Effector memory CD4-positive, alpha-beta T cell (primary cell): ENCODE measurements around the gene BNC2.

Source experiments
- DNase-seq, 3 donors: peaks; one replicate each; pipeline ENCODE4 v3.0.0-alpha.2; 2020
- H3K27ac ChIP-seq: 2 replicates; pipeline ENCODE4 v1.7.0; 2013; ENCODE audit warnings: mild to moderate bottlenecking, low read length, moderate library complexity; ENCODE audit not compliant: insufficient read depth, poor library complexity, severe bottlenecking
- H3K27me3 ChIP-seq: replicated peaks from 2 replicates; pipeline ENCODE4 v1.7.0; 2013; ENCODE audit warnings: mild to moderate bottlenecking, low read length; ENCODE audit not compliant: insufficient read depth, control insufficient read depth, poor library complexity, severe bottlenecking
- H3K36me3 ChIP-seq: 2 replicates; pipeline ENCODE4 v1.7.0; 2013; ENCODE audit warnings: mild to moderate bottlenecking, low read length, moderate library complexity; ENCODE audit not compliant: control insufficient read depth, insufficient read depth
- H3K4me1 ChIP-seq: 2 replicates; pipeline ENCODE4 v1.7.0; 2013; ENCODE audit warnings: low read length, mild to moderate bottlenecking; ENCODE audit not compliant: control insufficient read depth, insufficient read depth, poor library complexity, severe bottlenecking
- H3K4me3 ChIP-seq: 2 replicates; pipeline ENCODE4 v1.7.0; 2013; ENCODE audit warnings: low read length, low read depth, mild to moderate bottlenecking; ENCODE audit not compliant: insufficient read depth, poor library complexity, severe bottlenecking
- H3K9me3 ChIP-seq: 2 replicates; pipeline ENCODE4 v1.7.0; 2013; ENCODE audit warnings: mild to moderate bottlenecking, low read length, moderate library complexity; ENCODE audit not compliant: control insufficient read depth

The BNC2 gene

GRCh38 chr9:16532272-16532671, 338.2 kb downstream of the BNC2 start:
- no peak overlapping the region for H3K4me3 ChIP-seq
- no peak overlapping the region for H3K27ac ChIP-seq

GRCh38 chr9:16530669-16531642, 339.5 kb downstream of the BNC2 start:
- no peaks in the 10 kb centered on the region for H3K4me1 ChIP-seq
- DNase-seq, result no peak
- H3K27ac ChIP-seq, result no peak overlapping the region
- H3K4me3 ChIP-seq, result no peak overlapping the region
- H3K36me3 ChIP-seq, result no peaks in the 10 kb centered on the region
- no peaks in the 10 kb centered on the region for H3K27me3 ChIP-seq
- no peaks in the 10 kb centered on the region for H3K9me3 ChIP-seq

More at GRCh38 chr9:16532272-16532671, 338.2 kb downstream of the BNC2 start:
- H3K4me1 ChIP-seq, result no peaks in the 10 kb centered on the region
- DNase-seq, result no peak
- H3K9me3 ChIP-seq, result no peaks in the 10 kb centered on the region
- no peaks in the 10 kb centered on the region for H3K27me3 ChIP-seq
- no peaks in the 10 kb centered on the region for H3K36me3 ChIP-seq

- Histone ChIP-seq H3K27ac (no peak overlapping the region), H3K9me3 (no peaks in the 10 kb centered on the region), H3K4me1 (no peaks in the 10 kb centered on the region), H3K27me3 (no peaks in the 10 kb centered on the region), H3K4me3 (no peak overlapping the region), H3K36me3 (no peaks in the 10 kb centered on the region)
- DNase-seq, result no peak
These were observed 342.9 kb downstream of the BNC2 start for GRCh38 chr9:16527573-16527972.

DNA sequence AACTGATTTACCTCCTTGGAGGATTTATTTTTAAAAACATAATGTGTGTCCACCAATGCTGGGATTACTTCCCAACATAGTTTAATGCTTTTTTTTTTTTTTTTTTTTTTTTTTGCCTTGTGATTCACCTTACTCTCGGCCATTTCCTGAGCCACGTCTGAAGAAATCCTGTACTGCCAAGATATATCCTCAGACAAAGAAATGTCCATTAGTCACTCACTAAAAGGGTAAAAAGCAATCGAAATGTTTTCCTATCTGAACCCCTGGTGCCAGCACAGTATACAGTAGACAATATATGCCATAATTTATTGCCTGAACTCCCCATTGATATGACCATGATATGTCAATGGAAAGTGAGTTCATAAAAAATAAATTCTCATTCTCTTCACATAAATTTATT, 344.1 kb downstream of the BNC2 start:
- no peaks in the 10 kb centered on the region for H3K4me1 ChIP-seq
- H3K27ac ChIP-seq, result no peak overlapping the region
- H3K4me3 ChIP-seq, result no peak overlapping the region
- H3K36me3 ChIP-seq, result no peaks in the 10 kb centered on the region
- no peaks in the 10 kb centered on the region for H3K27me3 ChIP-seq
- H3K9me3 ChIP-seq, result no peaks in the 10 kb centered on the region
- DNase-seq, result no peak

- Histone ChIP-seq H3K27ac (no peak overlapping the region), H3K4me1 (no peaks in the 10 kb centered on the region), H3K4me3 (no peak overlapping the region), H3K36me3 (no peaks in the 10 kb centered on the region), H3K27me3 (no peaks in the 10 kb centered on the region), H3K9me3 (no peaks in the 10 kb centered on the region)
- no peak for DNase-seq
These were observed 345.6 kb downstream of the BNC2 start for GRCh38 chr9:16524823-16525222.

GRCh38 chr9:16524078-16524477, 346.4 kb downstream of the BNC2 start:
- no peaks in the 10 kb centered on the region for H3K27me3 ChIP-seq
- H3K36me3 ChIP-seq, result no peaks in the 10 kb centered on the region
- no peak overlapping the region for H3K27ac ChIP-seq
- no peaks in the 10 kb centered on the region for H3K4me1 ChIP-seq
- no peak for DNase-seq
- no peaks in the 10 kb centered on the region for H3K9me3 ChIP-seq
- no peak overlapping the region for H3K4me3 ChIP-seq

GRCh38 chr9:16521868-16522411, 348.5 kb downstream of the BNC2 start:
- Histone ChIP-seq H3K27me3 (no peaks in the 10 kb centered on the region), H3K36me3 (no peaks in the 10 kb centered on the region)

GRCh38 chr9:16519001-16519400, 351.5 kb downstream of the BNC2 start:
- Histone ChIP-seq H3K36me3 (no peaks in the 10 kb centered on the region), H3K27me3 (no peaks in the 10 kb centered on the region), H3K9me3 (no peaks in the 10 kb centered on the region), H3K4me1 (no peaks in the 10 kb centered on the region), H3K4me3 (no peak overlapping the region), H3K27ac (no peak overlapping the region)
- no peak for DNase-seq

More at GRCh38 chr9:16521868-16522411, 348.5 kb downstream of the BNC2 start:
- no peak overlapping the region for H3K4me3 ChIP-seq
- H3K27ac ChIP-seq, result no peak overlapping the region
- H3K4me1 ChIP-seq, result no peaks in the 10 kb centered on the region
- H3K9me3 ChIP-seq, result no peaks in the 10 kb centered on the region
- DNase-seq, result no peak

- Histone ChIP-seq H3K4me3 (no peak overlapping the region), H3K27ac (no peak overlapping the region), H3K27me3 (no peaks in the 10 kb centered on the region), H3K36me3 (no peaks in the 10 kb centered on the region), H3K9me3 (no peaks in the 10 kb centered on the region), H3K4me1 (no peaks in the 10 kb centered on the region)
- no peak for DNase-seq
These were observed 353.6 kb downstream of the BNC2 start for GRCh38 chr9:16516891-16517290.

- no peaks in the 10 kb centered on the region for H3K36me3 ChIP-seq
- H3K4me1 ChIP-seq, result no peaks in the 10 kb centered on the region
- no peak overlapping the region for H3K4me3 ChIP-seq
- no peak for DNase-seq
- no peaks in the 10 kb centered on the region for H3K9me3 ChIP-seq
- H3K27me3 ChIP-seq, result no peaks in the 10 kb centered on the region
- no peak overlapping the region for H3K27ac ChIP-seq
These were observed 354.6 kb downstream of the BNC2 start for GRCh38 chr9:16515879-16516301.
